H1 (cell line): ENCODE data around the gene MKLN1. TPM values are rescaled to one million over a fixed set of nuclear protein-coding genes. Genes with fewer than 3 reads are reported as not detected.

Experiments
- CTCF ChIA-PET: fragments of 300-600 bp; sonication (Branson Sonifier 250); formaldehyde crosslinking; loops from one replicate; lab custom pipeline; 2021; ENCODE audit not compliant: partially characterized antibody; lab: Charles Lee
- POLR2A ChIA-PET: fragments of 300-600 bp; sonication (Branson Sonifier 250); formaldehyde crosslinking; loops from one replicate; lab custom pipeline; 2021; ENCODE audit warnings: inconsistent platforms; ENCODE audit not compliant: partially characterized antibody; lab: Charles Lee
- DNase-seq, 2 experiments: peaks; one replicate each; pipeline versions ENCODE4 v3.0.0 to v3.0.0-alpha.2; 2010 to 2022; ENCODE audit warnings: low spot score in 2 of 2, low read depth in 1 of 2, mixed read lengths in 1 of 2
- FAIRE-seq: peaks from 2 replicates; lab custom pipeline; 2011; peaks lifted over from hg19 to GRCh38; lab: Jason Lieb, UNC
- H2AFZ ChIP-seq: 2 replicates; pipeline ENCODE4 v1.8.1; 2012; ENCODE audit warnings: low read length, inconsistent platforms
- H2AK5ac ChIP-seq: 2 replicates; pipeline ENCODE4 v1.6.1; 2013; ENCODE audit warnings: low read depth, low read length
- H2BK120ac ChIP-seq: replicated peaks from 2 replicates; pipeline ENCODE3; 2013; ENCODE audit warnings: low read depth, low read length, inconsistent platforms
- H2BK12ac ChIP-seq: 2 replicates; pipeline ENCODE4 v1.6.1; 2013; ENCODE audit warnings: low read depth, low read length
- H2BK15ac ChIP-seq: 2 replicates; pipeline ENCODE4 v1.6.1; 2013; ENCODE audit warnings: low read length
- H2BK20ac ChIP-seq: 2 replicates; pipeline ENCODE4 v1.6.1; 2013; ENCODE audit warnings: low read length
- H2BK5ac ChIP-seq: 2 replicates; pipeline ENCODE4 v1.6.1; 2013; ENCODE audit warnings: low read depth, low read length
- H3K14ac ChIP-seq: 2 replicates; pipeline ENCODE4 v1.6.1; 2013; ENCODE audit warnings: inconsistent platforms; ENCODE audit not compliant: insufficient read length
- H3K18ac ChIP-seq: 2 replicates; pipeline ENCODE4 v1.6.1; 2013; ENCODE audit warnings: low read length; ENCODE audit errors: extremely low read depth
- H3K23ac ChIP-seq: 2 replicates; pipeline ENCODE4 v1.6.1; 2013; ENCODE audit warnings: inconsistent platforms; ENCODE audit not compliant: insufficient read length
- H3K23me2 ChIP-seq: 2 replicates; pipeline ENCODE4 v1.6.1; 2013; ENCODE audit warnings: low read depth, low read length
- H3K27ac ChIP-seq: 2 replicates; pipeline ENCODE4 v1.6.1; 2011; ENCODE audit warnings: low read depth, low read length, inconsistent platforms
- H3K27me3 ChIP-seq, 4 experiments: replicated peaks in 1 of 4; 1 replicate in 1 of 4; 2 replicates in 3 of 4; pipeline versions ENCODE4 v1.6.1 to v1.8.1; 2011 to 2013; ENCODE audit warnings: low read length in 3 of 4, mild to moderate bottlenecking in 3 of 4, inconsistent platforms in 2 of 4, mixed read lengths in 2 of 4, moderate library complexity in 1 of 4; ENCODE audit not compliant: control insufficient read depth in 3 of 4, insufficient read depth in 3 of 4; ENCODE audit errors: extremely low read depth in 1 of 4
- H3K36me3 ChIP-seq, 4 experiments: 2 replicates each; pipeline versions ENCODE4 v1.6.1 to v1.8.1; 2011 to 2013; ENCODE audit warnings: mild to moderate bottlenecking in 4 of 4, low read length in 3 of 4, moderate library complexity in 2 of 4, control low read depth in 1 of 4, inconsistent platforms in 1 of 4; ENCODE audit not compliant: insufficient read depth in 4 of 4, control insufficient read depth in 2 of 4
- H3K4ac ChIP-seq: replicated peaks from 2 replicates; pipeline ENCODE3; 2013; ENCODE audit warnings: low read length, low read depth, mixed read lengths, inconsistent platforms; ENCODE audit not compliant: insufficient read length
- H3K4me1 ChIP-seq, 4 experiments: replicated peaks in 1 of 4; 1 replicate in 1 of 4; 2 replicates in 3 of 4; pipeline versions ENCODE4 v1.6.1 to v1.8.1; 2011 to 2013; ENCODE audit warnings: low read length in 3 of 4, inconsistent platforms in 2 of 4, mixed read lengths in 1 of 4; ENCODE audit not compliant: insufficient read depth in 4 of 4, control insufficient read depth in 3 of 4
- H3K4me2 ChIP-seq, 2 experiments: 2 replicates each; pipeline versions ENCODE4 v1.6.1 to v1.8.1; 2011 to 2013; ENCODE audit warnings: low read depth in 2 of 2, low read length in 2 of 2, control low read depth in 1 of 2, inconsistent platforms in 1 of 2, mild to moderate bottlenecking in 1 of 2; ENCODE audit not compliant: insufficient read depth in 1 of 2
- H3K4me3 ChIP-seq, 4 experiments: fragments of 200-600, 300-600 bp in 1 of 4; sonication (generic), shearing (Covaris generic), sonication (Bioruptor Twin) in 1 of 4; 2 replicates each; pipeline versions ENCODE4 v1.5.1 to v1.8.1; 2011 to 2016; ENCODE audit warnings: low read length in 4 of 4, low read depth in 3 of 4, control low read depth in 2 of 4, inconsistent platforms in 2 of 4, mild to moderate bottlenecking in 2 of 4, mixed read lengths in 1 of 4, moderate library complexity in 1 of 4; ENCODE audit not compliant: insufficient read depth in 2 of 4; ENCODE audit errors: extremely low read depth in 1 of 4
- H3K56ac ChIP-seq: replicated peaks from 2 replicates; pipeline ENCODE3; 2013; ENCODE audit warnings: low read depth, mild to moderate bottlenecking, mixed read lengths, low read length, inconsistent platforms; ENCODE audit not compliant: insufficient read length
- H3K79me1 ChIP-seq: 2 replicates; pipeline ENCODE4 v1.6.1; 2013; ENCODE audit warnings: low read depth, low read length, control low read depth
- H3K79me2 ChIP-seq, 2 experiments: 2 replicates each; pipeline versions ENCODE4 v1.6.1 to v1.8.1; 2012 to 2013; ENCODE audit warnings: low read length in 2 of 2, mild to moderate bottlenecking in 2 of 2, inconsistent platforms in 1 of 2; ENCODE audit not compliant: insufficient read depth in 2 of 2, control insufficient read depth in 1 of 2
- H3K9ac ChIP-seq, 4 experiments: replicated peaks in 1 of 4; 1 replicate in 1 of 4; 2 replicates in 3 of 4; pipeline versions ENCODE4 v1.6.1 to v1.8.1; 2011 to 2013; ENCODE audit warnings: low read depth in 3 of 4, low read length in 3 of 4, control low read depth in 2 of 4, mild to moderate bottlenecking in 2 of 4, moderate library complexity in 2 of 4, inconsistent platforms in 1 of 4; ENCODE audit errors: extremely low read depth in 1 of 4
- H3K9me3 ChIP-seq, 2 experiments: 2 replicates each; pipeline versions ENCODE4 v1.6.1 to v1.8.1; 2012 to 2013; ENCODE audit warnings: mild to moderate bottlenecking in 2 of 2, moderate library complexity in 2 of 2, control low read depth in 1 of 2, inconsistent platforms in 1 of 2, low read depth in 1 of 2, low read length in 1 of 2, mixed read lengths in 1 of 2; ENCODE audit not compliant: insufficient read depth in 2 of 2
- H4K20me1 ChIP-seq, 2 experiments: replicated peaks in 1 of 2; 2 replicates each; pipeline versions ENCODE3 to v1.8.1; 2011 to 2013; ENCODE audit warnings: inconsistent platforms in 2 of 2, low read length in 2 of 2, mild to moderate bottlenecking in 1 of 2; ENCODE audit not compliant: insufficient read depth in 2 of 2, control insufficient read depth in 1 of 2
- H4K5ac ChIP-seq: 2 replicates; pipeline ENCODE4 v1.6.1; 2013; ENCODE audit warnings: low read length, low read depth, mixed read lengths, inconsistent platforms; ENCODE audit not compliant: insufficient read length
- H4K8ac ChIP-seq: 2 replicates; pipeline ENCODE4 v1.8.0; 2013; ENCODE audit warnings: mild to moderate bottlenecking, moderate library complexity, low read length, inconsistent platforms; ENCODE audit not compliant: insufficient read depth; ENCODE audit errors: extremely low read depth
- H4K91ac ChIP-seq: replicated peaks from 2 replicates; pipeline ENCODE3; 2013; ENCODE audit warnings: low read length, mixed read lengths, inconsistent platforms; ENCODE audit not compliant: insufficient read length
- HDAC2 ChIP-seq, 2 experiments: fragments of 300-600 bp in 1 of 2; sonication (generic) in 1 of 2; IDR thresholded peaks; 2 replicates each; pipeline ENCODE4 v1.6.1; 2011 to 2012; ENCODE audit warnings: low read depth in 2 of 2, low read length in 2 of 2, mild to moderate bottlenecking in 2 of 2, moderate library complexity in 2 of 2, borderline replicate concordance in 1 of 2, inconsistent platforms in 1 of 2
- PHF8 ChIP-seq: fragments of 200-600 bp; sonication (generic); conservative IDR thresholded peaks from 2 replicates; pipeline ENCODE4 v1.7.1; 2012; ENCODE audit warnings: low read depth, mild to moderate bottlenecking, inconsistent platforms, low read length, moderate library complexity
- POU5F1 ChIP-seq: IDR thresholded peaks from 2 replicates; pipeline ENCODE4 v1.6.1; 2011; ENCODE audit warnings: low read depth, mild to moderate bottlenecking, low read length, moderate library complexity
- RBBP5 ChIP-seq: IDR thresholded peaks from 2 replicates; pipeline ENCODE4 v1.7.1; 2012; ENCODE audit warnings: low read depth, mild to moderate bottlenecking, inconsistent platforms, low read length, moderate library complexity, borderline replicate concordance
- RFX5 ChIP-seq: IDR thresholded peaks from 2 replicates; pipeline ENCODE4 v1.6.1; 2011; ENCODE audit warnings: low read depth, low read length, improper control_type of control experiment, borderline replicate concordance
- SIN3A ChIP-seq, 2 experiments: IDR thresholded peaks in 1 of 2; conservative IDR thresholded peaks in 1 of 2; 2 replicates each; pipeline ENCODE4 v1.6.1; 2011 to 2012; ENCODE audit warnings: low read length in 2 of 2, improper control_type of control experiment in 1 of 2, low read depth in 1 of 2, mild to moderate bottlenecking in 1 of 2
- SIRT6 ChIP-seq: IDR thresholded peaks from one replicate; pipeline ENCODE4 v1.7.1; 2012; ENCODE audit warnings: low read length, inconsistent platforms
- SIX5 ChIP-seq: IDR thresholded peaks from 2 replicates; pipeline ENCODE4 v1.6.1; 2011; ENCODE audit warnings: mild to moderate bottlenecking, low read depth, low read length
- WGBS, 2 experiments: shearing (Covaris generic) in 1 of 2; methylation state at CpG; one replicate each; pipeline versions ENCODE4 v1.1.6 to v1.1.7; 2013 to 2015; ENCODE audit warnings: low lambda C conversion rate in 2 of 2, mixed read lengths in 2 of 2, inconsistent platforms in 1 of 2, low coverage in 1 of 2, missing lambda C conversion rate in 1 of 2; ENCODE audit not compliant: insufficient replicate concordance in 2 of 2, insufficient coverage in 1 of 2, insufficient read length in 1 of 2; ENCODE audit errors: extremely low coverage in 1 of 2, missing lambda C conversion rate in 1 of 2; 5-methylcytosine and 5-hydroxymethylcytosine counted together
- polyA plus RNA-seq, 7 experiments: library from polyadenylated mRNA; depleted of rRNA in 3 of 7; stranded (reverse) in 5 of 7; unstranded in 2 of 7; fragments of >200 nt in 5 of 7; fragments of 200-250 nt in 2 of 7; gene quantifications; 1 replicate in 5 of 7; 2 replicates in 1 of 7; 4 replicates in 1 of 7; pipeline versions ENCODE4 v1.2.1 to v1.2.3, GENCODE V29; 2011 to 2013; ENCODE audit warnings: missing spikeins in 2 of 7, mixed read lengths in 2 of 7
- total RNA-seq: library from RNA; stranded (reverse); fragmentation: NEBNext Ultra II Directional; extraction: Animal tissue kit (Norgen Biotek cat#: 25700); gene quantifications from 2 replicates; pipeline ENCODE4 v1.2.1, GENCODE V29; 2021
- TF ChIP-seq, protein P1 (sequence below): IDR thresholded peaks from 2 replicates; pipeline ENCODE4 v1.6.1; 2011; ENCODE audit warnings: low read depth, mild to moderate bottlenecking, low read length; ENCODE audit not compliant: insufficient read depth

MKLN1 gene
- total and polyA plus RNA-seq, 2 of the 8 experiments (the other 6 are each of a cell fraction or from before 2014, with no cell fraction given), result 22.3 to 50.9 TPM

DNA sequence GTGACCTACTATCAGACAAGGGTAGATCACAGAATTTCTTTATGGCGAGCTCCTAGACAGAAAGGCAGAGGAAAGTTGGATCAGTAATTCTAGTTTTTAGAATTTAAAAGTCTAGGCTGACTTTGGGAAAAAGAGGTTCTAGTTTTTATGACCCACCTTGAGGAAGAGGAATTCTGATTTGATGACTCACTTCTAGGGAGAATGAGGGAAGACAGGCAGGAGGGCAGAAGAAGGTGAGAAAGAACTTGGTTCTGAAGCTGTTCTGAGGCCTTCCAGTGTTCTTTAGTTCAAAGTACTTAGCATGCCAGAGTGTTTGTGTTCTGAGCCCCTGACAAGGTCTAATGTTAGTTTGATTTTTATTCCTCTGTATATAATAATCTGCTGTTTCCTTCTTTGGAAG is 131.6 kb downstream of the MKLN1 start:
- no peaks in the 10 kb centered on the region for H3K4me1 ChIP-seq
- no peak overlapping the region for H3K4ac ChIP-seq
- H3K9ac ChIP-seq, result no peak overlapping the region
- H4K8ac ChIP-seq, result no peak overlapping the region
- H2BK120ac ChIP-seq, result no peak overlapping the region
- H3K18ac ChIP-seq, result no peak overlapping the region
- H2AFZ ChIP-seq, result no peak overlapping the region
- H3K79me1 ChIP-seq, result no peaks in the 10 kb centered on the region
- no peak overlapping the region for H2BK20ac ChIP-seq
- H2BK5ac ChIP-seq, result no peak overlapping the region
- 87% methylated on average over 1 of the region's 1 CpG; no CpG with 5 or more reads in 1 of the 2 experiments for WGBS, 2 experiments
- no peak overlapping the region for H3K27ac ChIP-seq
- DNase-seq (no peak), FAIRE-seq (no peak)
- POLR2A ChIA-PET, result no interaction called here
- H3K27me3 ChIP-seq, result no peaks in the 10 kb centered on the region
- no peak overlapping the region for H3K4me3 ChIP-seq
- H3K14ac ChIP-seq, result no peak overlapping the region
- H3K4me2 ChIP-seq, result no peak overlapping the region
- no peak overlapping the region for H3K23ac ChIP-seq
- H3K9me3 ChIP-seq, result no peaks in the 10 kb centered on the region
- CTCF ChIA-PET, result interaction anchor here (1.6 kb wide), 1 partner anchor 9 kb away, joined by 3 read pairs; no protein-coding TSS in a partner anchor
- no peak overlapping the region for H2BK12ac ChIP-seq
- peaks cover 0 to 9% (median 6%) of the 10 kb centered on the region in 4 experiments; a peak in 4 of 8 replicates for H3K36me3 ChIP-seq
- no peaks in the 10 kb centered on the region for H3K23me2 ChIP-seq
- no peak overlapping the region for H4K5ac ChIP-seq
- no peaks in the 10 kb centered on the region for H4K20me1 ChIP-seq
- no peak overlapping the region for H2AK5ac ChIP-seq
- H3K79me2 ChIP-seq, result no peaks in the 10 kb centered on the region
- H4K91ac ChIP-seq, result no peak overlapping the region
- H3K56ac ChIP-seq, result no peak overlapping the region
- H2BK15ac ChIP-seq, result no peak overlapping the region
- no peak for TF ChIP-seq RBBP5
- TF ChIP-seq RFX5, result no peak
- no peak for TF ChIP-seq SIRT6
- no peak for TF ChIP-seq HDAC2 (IDR thresholded peaks at IDR 0.05; ENCODE audit: borderline replicate concordance in 1 of 2, low read depth in 2 of 2, low read length in 2 of 2)
- no peak for TF ChIP-seq SIN3A (conservative IDR thresholded peaks at IDR 0.05 in 1 of 2, IDR thresholded peaks at IDR 0.05 in 1 of 2; ENCODE audit: low read depth in 1 of 2, low read length in 2 of 2)
- TF ChIP-seq, protein P1, sequence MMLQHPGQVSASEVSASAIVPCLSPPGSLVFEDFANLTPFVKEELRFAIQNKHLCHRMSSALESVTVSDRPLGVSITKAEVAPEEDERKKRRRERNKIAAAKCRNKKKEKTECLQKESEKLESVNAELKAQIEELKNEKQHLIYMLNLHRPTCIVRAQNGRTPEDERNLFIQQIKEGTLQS, result no peak
- TF ChIP-seq SIX5, result no peak
- TF ChIP-seq POU5F1, result no peak
- no peak for TF ChIP-seq PHF8
